NCI-H526 (cell line): Measurements from ENCODE around the gene CFAP54.

ENCODE experiments used
- DNase-seq, 2 experiments: peaks; one replicate each; lab custom pipeline; 2025; lab: John Stamatoyannopoulos, UW

CFAP54 gene

GRCh38 chr12:96766232-96766631 lies 276.9 kb downstream of the CFAP54 start:
- DNase-seq = no peak

- DNase-seq = no peak
Measured at GRCh38 chr12:96769400-96769799, 280.0 kb downstream of the CFAP54 start.

- DNase-seq = peak; percentile 9 to 21
Measured at GRCh38 chr12:96770219-96771102, 281.1 kb downstream of the CFAP54 start.

GRCh38 chr12:96773031-96773430 lies 283.7 kb downstream of the CFAP54 start:
- DNase-seq = no peak

GRCh38 chr12:96774496-96775256 lies 285.3 kb downstream of the CFAP54 start:
- no peak for DNase-seq

- DNase-seq = no peak
Measured at GRCh38 chr12:96776908-96777307, 287.5 kb downstream of the CFAP54 start.

- DNase-seq = no peak
Measured at GRCh38 chr12:96780330-96780729, 291.0 kb downstream of the CFAP54 start.

- DNase-seq = no peak
Measured at GRCh38 chr12:96786791-96787190, 297.4 kb downstream of the CFAP54 start.

- no peak for DNase-seq
Measured at GRCh38 chr12:96803969-96804368, 314.6 kb downstream of the CFAP54 start.

GRCh38 chr12:96806272-96806671 lies 316.9 kb downstream of the CFAP54 start:
- no peak for DNase-seq

- DNase-seq = no peak
Measured at GRCh38 chr12:96807741-96808140, 318.4 kb downstream of the CFAP54 start.

GRCh38 chr12:96808587-96808986 lies 319.2 kb downstream of the CFAP54 start:
- DNase-seq = no peak

GRCh38 chr12:96809522-96809921 lies 320.1 kb downstream of the CFAP54 start:
- DNase-seq = no peak

GRCh38 chr12:96810057-96810456 lies 320.7 kb downstream of the CFAP54 start:
- DNase-seq = no peak

GRCh38 chr12:96810477-96810876 lies 321.1 kb downstream of the CFAP54 start:
- no peak for DNase-seq

- DNase-seq = no peak
Measured at GRCh38 chr12:96811083-96811482, 321.7 kb downstream of the CFAP54 start.

GRCh38 chr12:96812153-96812552 lies 322.8 kb downstream of the CFAP54 start:
- DNase-seq = no peak

GRCh38 chr12:96814200-96814599 lies 324.8 kb downstream of the CFAP54 start:
- DNase-seq = no peak

- DNase-seq = no peak
Measured at GRCh38 chr12:96821592-96821991, 332.2 kb downstream of the CFAP54 start.

GRCh38 chr12:96822641-96823040 lies 333.3 kb downstream of the CFAP54 start:
- no peak for DNase-seq

- DNase-seq = no peak
Measured at GRCh38 chr12:96824074-96824837, 334.9 kb downstream of the CFAP54 start.

- no peak for DNase-seq
Measured at GRCh38 chr12:96824838-96825236, 335.5 kb downstream of the CFAP54 start.
